Pancreas (tissue), 10 donors: Measurements from ENCODE around the gene ENTPD7. TPM values are rescaled to one million over a fixed set of nuclear protein-coding genes. Genes with fewer than 3 reads are reported as not detected.

Experiments
- ATAC-seq, 4 donors: fragments of 200-7000 bp; cut with Tn5 transposase; one replicate each; pipeline versions ENCODE4 v1.8.0 to v1.9.1; 2020; ENCODE audit warnings: mild to moderate bottlenecking in 4 of 4, moderate library complexity in 4 of 4
- DNase-seq, 6 donors: peaks; one replicate each; pipeline ENCODE4 v3.0.0-alpha.2; 2020
- FAIRE-seq: peaks from 2 replicates; lab custom pipeline; 2012; peaks lifted over from hg19 to GRCh38; lab: Jason Lieb, UNC
- H3K27ac ChIP-seq, 4 donors: fragments of 200-600 bp; sonication (generic); 1 replicate in 3 of 4; 2 replicates in 1 of 4; pipeline versions ENCODE4 v1.5.0 to v1.8.0; 2020
- H3K27me3 ChIP-seq, 4 donors: fragments of 200-600 bp; one replicate each; pipeline ENCODE4 v1.8.0; 2021
- H3K36me3 ChIP-seq, 3 donors: fragments of 200-600 bp; sonication (generic) in 1 of 3; one replicate each; pipeline versions ENCODE4 v1.5.0 to v1.8.0; 2020 to 2021
- H3K4me1 ChIP-seq, 3 donors: fragments of 200-600 bp; one replicate each; pipeline ENCODE4 v1.8.0; 2021
- H3K4me3 ChIP-seq, 4 donors: fragments of 200-600 bp; sonication (generic) in 2 of 4; one replicate each; pipeline versions ENCODE4 v1.5.0 to v1.8.0; 2020 to 2021
- H3K9me3 ChIP-seq, 4 donors: fragments of 200-600 bp; one replicate each; pipeline ENCODE4 v1.8.0; 2021
- WGBS, 2 donors: extraction: QIAGEN DNeasy Blood & Tissue Kit; methylation state at CpG; one replicate each; pipeline ENCODE4 v1.1.7; 2013; 5-methylcytosine and 5-hydroxymethylcytosine counted together
- intact Hi-C, 3 donors: fragments of 100-400 bp; cut with DNase I; formaldehyde crosslinking; loops; one replicate each; pipeline versions ENCODE4 v1.11.1 to v1.14.2; 2022
- polyA plus RNA-seq, 2 donors: library from polyadenylated mRNA; stranded (reverse); fragments of 200-250 nt; gene quantifications; one replicate each; pipeline ENCODE4 v1.2.3, GENCODE V29; 2013
- total RNA-seq, 6 donors: library from RNA; stranded (reverse); fragmentation: NEBNext Ultra II Directional in 4 of 6; extraction: Animal tissue kit (Norgen Biotek cat#: 25700) in 4 of 6; gene quantifications; one replicate each; pipeline versions ENCODE4 v1.2.1 to v1.2.4, GENCODE V29; 2021 to 2023
- TF ChIP-seq, protein P1 (sequence below), 4 donors: fragments of 200-600 bp; sonication (generic) in 3 of 4; IDR thresholded peaks; one replicate each; pipeline versions ENCODE4 v1.5.0 to v1.8.0; 2021; ENCODE audit warnings: antibody characterized with exemption in 4 of 4
- donor health status: healthy with polysubstance abuse.
- donor health status: DM: no; HTN: no; CAD: no; lungs with moderate emphysema.
- donor health status: DM: no; HTN: no; CAD: no.
- donor health status: control.
- donor health status: control.
- donor health status: Bipolar disorder and iron deficiency.
- donor health status: DM: yes; HTN: yes; CAD: no.
- donor health status: DM: no; HTN: no; CAD: no.
- donor health status: DM: no; HTN: no; CAD: no.
- donor health status: DM: yes; HTN: yes; CAD: no.

ENTPD7 gene
- total and polyA plus RNA-seq, 8 donors: 1.8 to 19.8 (median 11.3) TPM

DNA sequence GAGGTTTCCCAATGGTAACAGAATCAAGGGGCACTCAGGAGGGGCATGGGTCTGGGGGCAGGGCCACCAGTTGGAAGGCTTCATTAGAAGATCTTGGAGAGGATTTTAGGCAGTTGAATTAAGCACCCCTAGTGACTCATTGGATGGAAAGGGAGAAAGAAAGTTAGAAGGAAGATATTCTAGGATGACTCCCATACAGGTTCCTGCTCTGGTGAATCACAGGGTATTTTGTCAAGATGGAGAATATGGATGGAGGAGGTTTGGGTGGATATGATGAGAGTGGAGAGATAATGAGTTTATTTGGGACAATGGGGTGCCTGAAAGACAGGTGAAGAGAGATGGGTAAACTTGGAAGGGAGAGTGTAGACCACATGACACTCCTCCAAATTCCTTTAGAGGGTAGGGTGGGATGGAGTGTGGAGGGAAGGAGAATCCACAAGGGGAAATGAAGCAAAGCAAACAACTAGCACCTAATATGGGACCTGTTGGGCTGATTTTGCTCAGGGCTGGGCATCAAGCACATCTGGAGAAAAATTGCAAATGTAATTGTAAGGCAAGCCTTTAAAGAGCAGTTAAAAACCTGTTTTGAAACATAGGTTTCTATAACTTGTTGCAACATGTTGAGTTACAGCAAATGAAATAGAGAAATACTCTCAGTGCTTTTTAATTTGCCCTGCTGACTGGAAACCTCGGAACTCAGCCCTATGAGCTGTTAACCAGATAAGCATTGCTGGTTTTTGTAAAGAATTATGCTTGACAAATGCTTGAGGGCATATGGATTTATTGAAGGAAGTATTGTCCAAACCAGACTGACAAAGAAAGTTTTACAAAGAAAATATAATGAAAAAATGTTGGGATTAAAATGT, 2.9 kb upstream of the ENTPD7 start:
- no peak for ATAC-seq
- no peaks in the 10 kb centered on the region for H3K36me3 ChIP-seq
- TF ChIP-seq, protein P1, sequence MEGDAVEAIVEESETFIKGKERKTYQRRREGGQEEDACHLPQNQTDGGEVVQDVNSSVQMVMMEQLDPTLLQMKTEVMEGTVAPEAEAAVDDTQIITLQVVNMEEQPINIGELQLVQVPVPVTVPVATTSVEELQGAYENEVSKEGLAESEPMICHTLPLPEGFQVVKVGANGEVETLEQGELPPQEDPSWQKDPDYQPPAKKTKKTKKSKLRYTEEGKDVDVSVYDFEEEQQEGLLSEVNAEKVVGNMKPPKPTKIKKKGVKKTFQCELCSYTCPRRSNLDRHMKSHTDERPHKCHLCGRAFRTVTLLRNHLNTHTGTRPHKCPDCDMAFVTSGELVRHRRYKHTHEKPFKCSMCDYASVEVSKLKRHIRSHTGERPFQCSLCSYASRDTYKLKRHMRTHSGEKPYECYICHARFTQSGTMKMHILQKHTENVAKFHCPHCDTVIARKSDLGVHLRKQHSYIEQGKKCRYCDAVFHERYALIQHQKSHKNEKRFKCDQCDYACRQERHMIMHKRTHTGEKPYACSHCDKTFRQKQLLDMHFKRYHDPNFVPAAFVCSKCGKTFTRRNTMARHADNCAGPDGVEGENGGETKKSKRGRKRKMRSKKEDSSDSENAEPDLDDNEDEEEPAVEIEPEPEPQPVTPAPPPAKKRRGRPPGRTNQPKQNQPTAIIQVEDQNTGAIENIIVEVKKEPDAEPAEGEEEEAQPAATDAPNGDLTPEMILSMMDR (IDR thresholded peaks at IDR 0.05): no peak
- DNase-seq: no peak
- no peaks in the 10 kb centered on the region for H3K27me3 ChIP-seq
- FAIRE-seq: no peak
- no peaks in the 10 kb centered on the region for H3K9me3 ChIP-seq
- H3K4me3 ChIP-seq: no peak overlapping the region
- H3K4me1 ChIP-seq: peaks cover 0 to 7% (median 0%) of the 10 kb centered on the region in 3 donors
- intact Hi-C loops: no loop called here
- WGBS, 2 donors: 0% methylated on average over 1 of the region's 1 CpG
- H3K27ac ChIP-seq: no peak overlapping the region

DNA sequence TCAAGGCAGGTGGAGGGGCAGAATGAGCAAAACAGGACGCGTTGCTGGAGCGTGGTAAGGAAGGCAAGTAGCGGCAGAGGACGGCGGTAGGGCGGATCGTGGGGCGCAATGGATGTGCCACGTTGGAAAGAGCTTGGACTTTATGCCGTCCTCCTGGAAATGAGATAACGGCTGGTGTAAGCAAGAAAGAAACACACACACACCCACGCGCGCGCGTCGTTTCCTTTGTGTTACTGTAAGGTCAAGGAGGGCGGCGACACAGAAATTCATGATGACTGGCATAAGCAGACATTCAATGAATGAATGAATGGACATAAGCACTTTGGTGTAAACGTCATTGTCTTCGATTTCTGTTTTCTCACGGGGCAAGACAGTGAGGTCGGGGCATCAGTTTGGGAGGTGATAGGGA, 683 bp upstream of the ENTPD7 start:
- H3K4me1 ChIP-seq: peaks cover 0 to 14% (median 7%) of the 10 kb centered on the region in 3 donors
- H3K36me3 ChIP-seq: no peaks in the 10 kb centered on the region
- no peaks in the 10 kb centered on the region for H3K9me3 ChIP-seq
- H3K27ac ChIP-seq: peak overlapping the region in 2 of 4 donors; percentile 27 to 48
- H3K27me3 ChIP-seq: no peaks in the 10 kb centered on the region
- 2 to 3% methylated on average over 24 of the region's 24 CpGs for WGBS, 2 donors
- H3K4me3 ChIP-seq: peak overlapping the region; percentile 65 to 94 (median 86)
- FAIRE-seq (no peak), DNase-seq (peak; percentile 39 to 73 (median 54)), ATAC-seq (peak in 3 of 4 donors; percentile 3 to 11 (median 5))
- TF ChIP-seq, protein P1 (IDR thresholded peaks at IDR 0.05): no peak
- intact Hi-C loops: no loop called here

DNA sequence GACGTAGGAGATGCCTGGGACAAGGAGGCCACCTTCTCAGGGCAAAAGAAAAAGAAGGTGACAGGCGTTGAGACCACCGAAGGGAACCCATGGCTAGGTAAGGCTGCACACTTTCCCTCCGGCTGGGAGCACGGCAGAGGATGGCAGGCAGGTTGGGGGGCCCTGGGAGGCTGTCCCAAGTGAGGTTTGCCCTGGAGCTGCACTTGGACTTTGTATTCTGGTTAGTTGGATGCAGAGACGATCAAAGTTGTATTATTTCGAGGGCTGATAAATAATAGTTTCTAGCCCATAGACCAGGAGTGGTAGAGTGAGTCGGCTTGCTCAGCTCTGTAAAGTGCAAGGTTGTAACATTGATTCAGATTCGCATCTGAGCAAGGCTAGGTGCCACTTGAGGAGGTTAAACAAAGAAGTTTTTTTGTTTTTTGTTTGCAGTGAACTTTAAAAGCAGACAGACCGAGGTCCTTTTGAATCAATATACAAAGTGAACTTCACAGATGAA, 608 bp downstream of the ENTPD7 start:
- ATAC-seq (peak; percentile 6 to 11 (median 10)), DNase-seq (peak in 2 of 6 donors; percentile 26 to 57), FAIRE-seq (no peak)
- H3K27ac ChIP-seq: peak overlapping the region; percentile 44 to 60 (median 54)
- intact Hi-C loops: no loop called here
- whole genome bisulfite sequencing, 2 donors: 4 to 6% methylated on average over 10 of the region's 10 CpGs
- peak overlapping the region; percentile 65 to 94 (median 86) for H3K4me3 ChIP-seq
- no peaks in the 10 kb centered on the region for H3K27me3 ChIP-seq
- H3K36me3 ChIP-seq: no peaks in the 10 kb centered on the region
- peaks cover 0 to 14% (median 7%) of the 10 kb centered on the region in 3 donors for H3K4me1 ChIP-seq
- H3K9me3 ChIP-seq: no peaks in the 10 kb centered on the region
- TF ChIP-seq, protein P1 (IDR thresholded peaks at IDR 0.05): no peak

DNA sequence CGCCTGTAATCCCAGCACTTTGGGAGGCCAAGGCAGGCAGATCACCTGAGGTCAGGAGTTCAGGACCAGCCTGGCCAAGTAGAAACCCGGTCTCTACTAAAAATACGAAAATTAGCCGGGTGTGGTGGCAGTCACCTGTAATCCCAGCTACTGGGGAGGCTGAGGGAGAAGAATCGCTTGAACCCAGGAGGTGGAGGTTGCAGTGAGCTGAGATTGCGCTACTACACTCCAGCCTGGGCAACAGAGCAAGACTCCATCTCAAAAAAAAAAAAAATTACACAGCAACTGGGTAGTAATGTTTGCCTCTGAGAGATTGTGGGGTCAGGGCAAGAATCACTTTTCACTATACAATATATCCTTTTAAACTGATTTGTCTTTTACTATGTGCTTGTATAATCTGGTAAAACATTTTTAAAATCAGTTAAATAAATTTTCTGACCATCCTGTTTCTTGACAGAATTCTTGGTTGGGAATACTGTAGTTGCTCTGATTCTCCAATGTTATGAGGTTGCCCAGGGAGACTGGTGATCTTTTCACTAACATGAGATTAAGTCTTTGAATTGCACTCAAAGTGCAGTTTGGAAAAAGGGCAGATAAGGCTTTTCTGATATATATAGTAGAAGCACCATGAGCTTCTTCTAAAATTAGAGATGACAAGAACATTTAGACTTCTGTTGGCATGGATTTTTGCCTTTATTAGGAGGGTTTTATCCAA, 1.5 kb downstream of the ENTPD7 start:
- peak overlapping the region in 2 of 4 donors; percentile 15 to 94 for H3K4me3 ChIP-seq
- peak overlapping the region in 3 of 4 donors; percentile 32 to 73 (median 60) for H3K27ac ChIP-seq

More for the DNA sequence above, 1.5 kb downstream of the ENTPD7 start:
- DNase-seq (no peak), FAIRE-seq (no peak), ATAC-seq (no peak)
- WGBS, 2 donors: 45 to 46% methylated on average over 6 of the region's 6 CpGs
- H3K4me1 ChIP-seq: peaks cover 0 to 14% (median 7%) of the 10 kb centered on the region in 3 donors
- H3K36me3 ChIP-seq: no peaks in the 10 kb centered on the region
- intact Hi-C loops: no loop called here
- TF ChIP-seq, protein P1 (IDR thresholded peaks at IDR 0.05): no peak
- H3K27me3 ChIP-seq: no peaks in the 10 kb centered on the region
- H3K9me3 ChIP-seq: no peaks in the 10 kb centered on the region
